ENCODE results near the gene CENPS. TPM values are rescaled to one million over a fixed set of nuclear protein-coding genes. Genes with fewer than 3 reads are reported as not detected.

The CENPS gene
- 10 to 100 TPM; 11.3 to 11.6 TPM for total RNA-seq

DNA sequence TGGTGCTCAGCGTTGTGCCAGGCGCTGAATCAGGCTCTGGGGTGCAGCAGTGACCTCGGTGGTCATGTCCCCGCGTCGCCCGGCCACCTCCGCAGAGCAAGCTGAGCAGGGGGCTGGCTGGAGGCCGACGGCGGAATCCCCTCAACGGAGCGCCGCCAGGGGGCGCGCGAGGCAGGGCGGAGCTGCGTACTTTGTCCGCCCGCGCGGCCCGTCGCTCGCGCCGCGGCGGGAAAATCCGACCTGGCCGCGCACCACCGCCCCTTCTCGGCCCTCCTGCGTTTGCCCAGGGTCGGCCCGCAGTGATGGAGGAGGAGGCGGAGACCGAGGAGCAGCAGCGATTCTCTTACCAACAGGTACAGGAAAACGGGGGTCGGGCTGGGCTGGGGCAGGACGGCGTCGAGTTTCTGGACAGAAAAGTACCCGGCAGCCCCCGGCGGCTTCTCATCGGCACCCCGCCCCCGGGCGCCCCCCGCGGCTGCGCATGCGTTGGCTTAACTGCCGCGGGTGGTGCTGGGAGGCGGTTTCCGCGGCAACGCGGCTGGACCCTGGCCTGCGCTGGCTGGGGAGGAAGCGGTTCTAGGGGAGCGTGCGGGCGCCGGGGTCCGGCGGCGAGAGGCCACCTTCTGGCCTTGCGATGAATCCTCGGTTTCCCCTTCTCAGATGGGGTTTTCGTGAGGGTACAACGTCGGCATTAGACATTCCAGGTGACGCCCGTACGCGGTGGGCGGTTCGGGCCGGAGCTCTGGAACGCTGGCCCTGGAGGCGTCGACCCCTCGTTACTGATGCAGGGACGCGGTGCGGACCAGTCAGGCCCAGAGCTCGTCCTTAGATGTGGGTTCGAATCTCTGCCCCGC lies at the start of gene CENPS:
TSS of gene CENPS (plus strand) at position 218 of the 854 bp plus-strand sequence. CDS start at position 303, 85 bp downstream.

DNA sequence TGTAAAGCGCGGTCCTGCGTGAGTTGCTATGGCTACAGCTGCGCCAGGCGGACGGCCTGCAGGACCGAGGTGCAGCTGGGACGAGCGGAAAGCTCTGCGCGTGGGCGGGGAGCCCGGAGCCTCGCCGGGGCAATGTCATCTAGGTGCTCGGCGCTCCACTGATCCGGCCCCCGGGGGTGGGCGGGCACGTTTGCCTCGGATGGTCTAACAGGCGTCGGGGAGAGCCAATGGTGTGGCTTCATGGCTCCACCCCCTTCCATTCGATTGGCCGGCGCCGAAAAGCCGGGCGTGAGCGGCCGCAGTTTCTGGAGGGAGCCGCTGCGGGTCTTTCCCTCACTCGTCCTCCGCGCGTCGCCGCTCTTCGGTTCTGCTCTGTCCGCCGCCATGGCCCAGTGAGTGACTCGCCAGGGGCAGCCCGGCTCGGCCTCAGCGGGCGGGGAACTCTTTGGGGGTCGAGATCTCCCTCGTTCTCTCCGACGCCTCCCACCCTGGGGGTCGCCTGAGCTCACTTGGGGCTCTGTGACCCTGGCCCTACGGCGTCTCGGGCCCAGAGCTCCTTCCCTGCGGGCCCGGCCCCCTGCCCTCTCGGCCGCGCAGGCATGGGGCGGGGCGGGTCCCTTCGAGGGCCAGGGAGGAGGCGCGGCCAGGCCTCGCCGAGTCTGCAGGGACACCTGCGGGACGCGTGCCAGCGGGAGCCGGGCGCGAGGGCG lies 31.3 kb upstream of the CENPS start, which contains the start of gene PGD:
TSS of gene PGD (plus strand) at position 331 of the 710 bp plus-strand sequence. CDS start at position 385, 54 bp downstream.

DNA sequence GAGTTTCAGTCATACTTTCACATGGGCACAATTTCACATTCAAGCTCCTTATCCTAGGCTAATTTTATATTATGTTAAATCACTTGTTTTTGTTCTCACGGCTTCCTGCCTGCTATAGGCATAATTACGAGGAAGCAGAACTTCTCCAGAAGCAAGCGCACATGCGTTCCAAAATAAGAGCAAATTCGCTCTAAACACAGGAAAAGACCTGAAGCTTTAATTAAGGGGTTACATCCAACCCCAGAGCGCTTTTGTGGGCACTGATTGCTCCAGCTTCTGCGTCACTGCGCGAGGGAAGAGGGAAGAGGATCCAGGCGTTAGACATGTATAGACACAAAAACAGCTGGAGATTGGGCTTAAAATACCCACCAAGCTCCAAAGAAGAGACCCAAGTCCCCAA lies 19.5 kb downstream of the CENPS start, which contains the start of gene CORT:
TSS of gene CORT (plus strand) at position 281 of the 400 bp plus-strand sequence. CDS start 193 bp downstream, outside the sequence.

DNA sequence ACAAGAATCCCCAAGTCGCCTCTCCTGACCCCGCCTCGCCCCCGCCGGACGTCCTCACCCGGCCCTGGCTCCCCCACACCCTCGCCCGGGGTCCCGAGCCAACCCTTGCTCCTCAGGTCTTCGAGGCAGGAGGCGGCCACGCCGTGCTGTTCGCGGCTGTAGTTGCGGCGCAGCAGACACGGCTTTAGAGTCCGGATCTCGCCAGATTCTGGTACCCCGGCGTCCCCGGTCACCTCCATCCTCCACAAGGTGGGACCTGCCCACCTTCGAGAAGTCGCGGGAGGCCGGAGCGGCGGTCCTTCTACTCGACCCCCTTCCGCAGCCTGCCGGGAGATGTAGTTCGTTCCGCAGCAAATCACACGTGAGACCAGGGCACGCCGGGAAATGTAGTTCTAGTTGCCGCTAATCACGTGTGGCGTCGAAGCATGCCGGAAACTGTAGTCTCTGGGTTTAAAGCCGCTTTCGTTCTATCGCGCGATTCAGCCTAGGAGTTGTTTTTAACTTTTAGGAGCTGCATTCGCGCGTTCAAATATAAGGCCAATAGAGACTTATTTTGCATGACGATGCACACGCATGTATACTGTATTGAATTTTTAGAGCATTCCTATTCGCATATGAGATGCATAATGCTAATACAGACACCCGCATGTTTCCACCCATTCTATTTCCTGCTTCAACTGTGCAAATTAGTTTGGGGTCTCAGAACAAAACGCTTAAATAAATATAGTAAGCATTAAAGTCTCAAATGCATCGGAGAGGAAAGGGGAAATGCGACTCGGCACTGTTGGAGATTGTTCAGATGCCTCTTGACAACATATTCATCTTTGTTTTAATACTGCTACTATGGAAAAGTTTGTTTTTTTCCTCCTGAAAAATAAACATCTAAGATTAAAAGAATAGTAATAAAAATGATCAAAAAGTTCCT lies 42.2 kb downstream of the CENPS start, which contains the start of gene DFFA:
TSS of gene DFFA (minus strand) at position 310 of the 925 bp plus-strand sequence. CDS start at position 239, 71 bp downstream.

DNA sequence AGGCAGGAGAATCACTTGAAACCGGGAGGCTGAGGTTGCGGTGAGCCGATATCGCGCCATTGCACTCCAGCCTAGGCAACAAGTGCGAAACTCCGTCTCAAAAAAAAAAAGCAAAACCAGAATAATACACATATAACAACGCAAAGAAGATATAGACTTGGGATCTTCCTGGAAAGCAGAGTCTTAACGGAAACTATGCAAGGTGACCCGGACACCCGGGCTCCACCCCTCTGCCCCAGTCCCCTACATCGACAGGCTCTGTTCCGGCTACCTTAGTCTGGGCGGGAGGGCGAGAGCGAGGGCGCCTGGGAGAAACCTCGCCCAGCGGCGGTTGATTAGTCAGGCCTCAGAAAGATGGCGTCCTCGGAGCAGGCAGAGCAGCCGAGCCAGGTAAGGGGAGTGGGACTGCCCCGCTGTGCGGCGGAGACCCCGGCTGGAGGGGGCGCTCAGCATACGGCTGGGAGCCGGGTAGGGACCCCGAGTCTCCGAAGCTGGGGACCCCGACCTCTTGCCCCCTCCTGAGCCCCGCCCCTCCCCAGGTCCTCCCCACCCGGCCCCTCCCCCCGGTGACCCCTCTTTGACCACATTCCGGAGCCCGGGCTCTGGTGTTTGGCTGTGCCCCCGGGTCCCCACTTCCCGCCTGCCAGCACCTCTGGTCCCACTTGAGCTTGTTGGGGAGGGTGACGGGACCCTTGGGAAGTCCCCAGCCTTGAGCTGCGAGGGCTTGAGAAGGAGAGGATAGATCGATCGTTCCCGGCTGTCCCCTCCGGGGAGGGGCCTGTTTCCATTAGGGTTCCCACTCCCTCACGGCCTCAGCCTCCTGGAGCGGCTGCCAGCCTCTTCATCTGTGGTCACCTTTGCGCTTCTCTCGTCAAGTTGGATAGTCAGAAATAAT lies 44.6 kb downstream of the CENPS start, which contains the start of gene PEX14:
TSS of gene PEX14 (plus strand) at position 338 of the 895 bp plus-strand sequence. CDS start at position 355, 17 bp downstream.

Other genes starting within 250 kb of the CENPS start
- 10 to 100 TPM; 11.3 to 11.5 TPM for gene KIF1B, start 219.9 kb upstream of the CENPS start, total RNA-seq
- gene PGD, start 31.4 kb upstream of the CENPS start, total RNA-seq, result 10 to 100 TPM; 70.9 to 74.0 TPM
- under 1 TPM in 1 of 2 experiments, not detected in 1; 0.35 TPM for gene CORT, start 19.6 kb downstream of the CENPS start, total RNA-seq
- gene DFFA, start 42.1 kb downstream of the CENPS start, total RNA-seq, result 10 to 100 TPM; 26.3 to 28.6 TPM
- 10 to 100 TPM; 17.4 to 17.6 TPM for gene PEX14, start 44.5 kb downstream of the CENPS start, total RNA-seq